GM12801 (cell line): Measurements from ENCODE around the gene AREG.

Experiments used
- CTCF ChIP-seq: IDR thresholded peaks from one replicate; pipeline ENCODE4 v1.5.1; 2011; ENCODE audit warnings: control low read depth; ENCODE audit not compliant: insufficient read length; ENCODE audit errors: extremely low read depth

The AREG gene

DNA sequence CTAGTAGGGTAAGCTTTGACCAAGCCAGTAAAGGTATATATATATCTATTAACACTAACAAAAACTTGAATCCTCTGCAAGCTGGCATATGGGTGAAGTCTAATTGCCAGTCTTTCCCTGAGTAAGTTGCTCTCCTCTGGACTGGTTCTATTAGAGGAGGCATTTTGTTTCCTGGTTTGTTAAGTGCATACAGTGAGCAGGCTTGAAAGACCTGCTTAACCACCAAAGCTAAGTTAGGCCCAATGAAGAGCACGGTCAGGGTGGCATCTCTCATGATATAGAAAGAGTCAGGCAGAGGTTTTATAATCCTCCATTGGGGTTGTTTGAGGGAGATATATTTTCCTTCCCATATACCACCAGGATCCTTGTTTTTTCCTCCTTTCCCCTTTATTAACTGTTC, 9.6 kb upstream of the AREG start:
- no peak for TF ChIP-seq CTCF

DNA sequence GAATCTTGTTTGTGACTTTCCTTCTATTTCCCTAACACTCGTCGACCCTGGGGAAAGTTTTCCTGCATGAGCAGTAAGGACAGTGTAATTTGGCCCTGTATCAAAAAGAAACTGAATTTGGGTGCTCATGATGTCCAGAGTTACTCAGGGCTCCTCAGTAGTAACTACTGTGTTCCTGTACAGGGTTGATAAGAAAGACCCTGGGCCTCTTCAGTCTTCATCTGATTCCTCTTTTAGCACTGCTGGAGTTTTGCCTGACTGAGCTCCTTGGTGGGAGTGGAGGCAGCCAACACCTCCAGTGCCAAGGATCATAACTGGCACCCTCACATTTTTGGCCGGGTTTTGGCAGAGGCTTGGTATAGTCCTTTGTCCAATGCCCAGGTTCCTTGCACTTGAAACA, 7.1 kb upstream of the AREG start:
- no peak for TF ChIP-seq CTCF

DNA sequence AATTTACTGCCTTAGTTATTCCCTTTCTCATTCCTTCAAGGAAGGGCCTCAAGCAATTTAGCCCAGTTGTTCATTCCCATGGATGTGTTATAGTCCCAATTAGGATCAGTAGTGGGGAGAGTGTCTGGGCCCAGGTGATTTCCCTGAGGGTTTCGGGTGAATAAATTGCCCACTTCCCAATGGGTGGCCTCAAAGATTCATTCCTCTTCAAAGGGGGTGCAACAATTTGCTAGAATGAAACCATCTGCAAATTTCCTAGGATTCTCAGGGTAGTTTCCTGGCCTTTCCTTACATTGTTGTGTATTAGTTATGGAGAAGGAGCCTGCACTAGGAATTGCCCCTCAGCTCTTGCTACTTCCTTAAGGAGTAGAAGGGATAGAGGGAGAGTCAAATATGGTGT, 6.3 kb upstream of the AREG start:
- no peak for TF ChIP-seq CTCF

- no peak for TF ChIP-seq CTCF
Observed at GRCh38 chr4:74439952-74440351, 5.0 kb upstream of the AREG start.

DNA sequence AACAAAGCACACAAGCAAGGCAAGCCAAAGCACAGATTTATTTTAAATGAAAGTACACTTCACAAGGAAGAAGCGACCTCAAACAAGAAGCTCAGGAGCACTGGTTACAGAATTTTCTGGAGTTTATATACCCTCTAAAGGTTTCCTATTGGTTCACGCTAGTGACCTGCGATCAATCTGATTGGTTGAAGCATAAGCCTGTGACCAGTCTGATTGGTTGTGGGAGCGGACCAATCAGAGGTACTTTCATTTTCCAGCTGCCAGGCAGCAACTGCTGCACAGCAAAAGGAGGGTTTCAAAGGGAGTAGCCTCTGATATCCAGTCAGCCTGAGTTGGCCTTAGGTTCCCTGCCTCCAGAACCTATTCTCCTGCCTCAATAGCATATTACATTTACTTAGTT, 4.6 kb upstream of the AREG start:
- no peak for TF ChIP-seq CTCF

DNA sequence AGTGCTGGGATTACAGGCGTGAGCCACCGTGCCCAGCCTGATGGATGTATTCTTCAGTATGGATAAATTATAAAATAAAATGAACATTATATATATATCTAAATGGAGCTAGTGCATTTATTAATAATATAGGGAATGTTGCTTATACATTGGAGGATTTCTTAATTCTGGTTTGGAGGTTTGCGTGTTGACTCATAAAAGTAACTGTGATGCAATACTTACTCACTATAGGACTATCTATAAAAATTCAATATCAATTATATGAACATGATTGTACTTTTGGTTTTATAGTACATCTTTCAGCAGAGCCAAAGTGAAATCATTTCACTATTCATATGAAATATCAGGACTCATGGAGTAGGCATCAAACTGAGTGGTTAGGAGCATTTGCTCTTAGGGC, 3.2 kb upstream of the AREG start:
- TF ChIP-seq CTCF = no peak

- TF ChIP-seq CTCF = no peak
Observed at GRCh38 chr4:74446193-74446868, 1.4 kb downstream of the AREG start.
